Thyroid gland (tissue), 4 donors: ENCODE measurements around the gene COL25A1.

Source experiments
- CTCF ChIP-seq, 6 experiments: fragments of 200-600 bp in 3 of 6; fragments of 450-650 bp in 3 of 6; sonication (generic) in 3 of 6; IDR thresholded peaks; one replicate each; pipeline ENCODE4 v1.5.1; 2016 to 2019; ENCODE audit warnings: antibody characterized with exemption in 6 of 6, mild to moderate bottlenecking in 2 of 6, inconsistent platforms in 1 of 6, moderate library complexity in 1 of 6
- POLR2A ChIP-seq, 2 donors: fragments of 450-650 bp; IDR thresholded peaks; one replicate each; pipeline ENCODE4 v1.6.1; 2017; ENCODE audit warnings: antibody characterized with exemption in 2 of 2, mild to moderate bottlenecking in 2 of 2, moderate library complexity in 1 of 2

- no peak for TF ChIP-seq POLR2A (IDR thresholded peaks at IDR 0.05)
- TF ChIP-seq CTCF (IDR thresholded peaks at IDR 0.05), result no peak
Observed at GRCh38 chr4:109278594-109279031, 23.8 kb downstream of the COL25A1 start.
